GM21528 (cell line): ENCODE measurements around the gene THEMIS.

ENCODE experiments used
- ATAC-seq: cut with Tn5 transposase; IDR thresholded peaks from one replicate; pipeline ENCODE4 v1.9.1; 2021; ENCODE audit warnings: mild to moderate bottlenecking, moderate library complexity; ENCODE audit not compliant: unreplicated experiment, low FRiP score

Gene THEMIS

GRCh38 chr6:127864701-127865100 lies 36.2 kb downstream of the THEMIS start:
- ATAC-seq = no peak

DNA sequence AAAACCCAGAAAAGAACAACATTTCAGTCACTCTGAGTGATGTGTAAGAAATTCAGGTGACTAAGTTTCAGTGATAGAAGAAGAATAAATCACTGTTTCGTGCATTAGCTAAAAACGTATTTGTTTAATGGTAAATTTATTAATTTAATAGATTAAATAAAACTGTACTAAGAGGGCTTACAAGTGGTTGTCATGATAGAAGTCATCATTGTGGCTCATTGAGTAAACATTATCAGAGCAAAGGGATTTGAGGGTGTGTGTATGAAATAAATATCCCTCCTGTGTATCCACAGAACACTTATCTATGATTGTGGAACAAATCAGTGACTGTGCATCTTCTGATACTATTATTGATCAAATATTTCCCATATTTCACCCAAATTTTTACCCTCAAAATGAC lies 40.1 kb downstream of the THEMIS start:
- no peak for ATAC-seq

DNA sequence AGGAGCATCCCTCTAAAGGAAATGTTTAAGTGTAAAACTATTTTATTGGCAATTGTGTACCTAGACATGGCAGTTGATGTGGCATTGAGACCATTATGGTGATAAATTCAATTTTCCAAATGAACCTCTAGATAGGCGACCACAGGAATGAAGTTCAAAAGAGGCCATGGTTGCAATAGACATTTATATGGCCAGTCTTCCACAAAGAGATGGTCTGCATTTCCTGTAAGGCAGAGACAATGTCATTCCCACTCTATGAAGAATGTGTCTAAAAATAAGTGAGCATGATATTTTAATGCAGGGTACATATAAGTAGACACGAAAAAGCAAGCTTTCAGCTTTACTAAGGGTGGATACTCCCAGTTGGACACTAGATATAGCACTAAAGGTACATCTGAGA lies 40.9 kb downstream of the THEMIS start:
- ATAC-seq = no peak

GRCh38 chr6:127858727-127859391 lies 42.0 kb downstream of the THEMIS start:
- ATAC-seq = no peak

DNA sequence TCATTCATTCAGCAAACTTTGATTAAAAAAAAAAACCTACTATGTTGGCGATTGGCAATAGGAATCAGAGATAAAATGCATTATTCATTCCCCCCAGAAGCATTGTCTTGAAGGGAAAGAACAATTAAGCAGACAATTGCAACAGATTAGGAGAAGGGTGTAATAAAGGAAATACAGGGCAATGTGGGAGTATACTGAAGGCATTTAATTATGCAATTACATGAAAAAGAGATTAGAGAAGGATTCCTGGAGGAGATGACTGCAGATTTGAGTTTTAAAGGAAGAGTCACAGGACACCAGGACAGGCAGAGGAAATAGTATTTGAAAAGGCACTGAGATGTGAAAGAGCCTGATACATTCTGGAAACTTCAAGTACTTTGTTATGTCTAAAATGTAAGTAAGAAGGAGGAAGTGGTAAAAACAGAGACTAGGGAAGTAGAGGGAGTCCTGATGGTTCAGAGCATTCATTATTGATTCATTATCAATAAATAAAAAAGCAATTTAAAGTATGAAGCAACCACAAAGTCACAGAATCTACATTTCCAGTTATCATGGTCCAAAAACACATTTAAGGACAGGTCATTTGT lies 43.7 kb downstream of the THEMIS start:
- ATAC-seq = no peak

GRCh38 chr6:127855542-127856159 lies 45.2 kb downstream of the THEMIS start:
- no peak for ATAC-seq

DNA sequence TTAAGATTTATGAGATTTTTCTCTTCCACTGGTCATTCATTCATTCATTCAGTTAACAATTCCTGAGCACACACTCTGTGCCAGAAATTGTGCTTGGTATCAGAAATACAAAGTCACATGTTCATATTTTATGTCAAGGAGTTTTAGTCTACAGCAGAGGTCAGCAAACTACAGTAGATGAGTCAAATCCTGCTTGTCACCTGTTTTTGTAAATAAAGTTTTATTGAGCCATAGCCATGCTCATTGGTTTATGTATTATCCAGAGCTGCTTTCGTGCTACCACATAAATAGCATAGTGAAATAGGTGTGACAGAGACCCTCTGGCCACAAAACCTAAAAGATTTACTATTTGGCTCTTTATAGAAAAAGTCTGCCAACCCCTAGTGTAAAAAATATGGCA lies 46.8 kb downstream of the THEMIS start:
- no peak for ATAC-seq

DNA sequence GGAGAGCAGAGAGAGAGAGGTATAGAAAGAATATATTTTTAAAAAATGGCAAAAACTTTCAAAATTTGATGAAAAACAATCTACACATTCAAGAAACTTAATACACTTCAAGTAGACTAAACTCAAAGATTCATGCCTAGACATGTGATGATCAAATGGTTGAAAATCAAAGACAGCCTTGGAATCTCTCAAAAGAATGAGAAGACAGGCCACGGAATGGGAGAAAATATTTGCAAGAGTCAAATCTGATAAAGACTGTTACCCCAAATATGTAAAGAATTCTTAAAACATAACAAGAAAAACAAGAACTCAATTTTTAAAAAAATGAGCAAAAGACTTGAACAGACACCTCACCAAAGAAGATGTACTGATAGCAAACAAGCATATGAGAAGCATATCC lies 49.7 kb downstream of the THEMIS start:
- no peak for ATAC-seq

DNA sequence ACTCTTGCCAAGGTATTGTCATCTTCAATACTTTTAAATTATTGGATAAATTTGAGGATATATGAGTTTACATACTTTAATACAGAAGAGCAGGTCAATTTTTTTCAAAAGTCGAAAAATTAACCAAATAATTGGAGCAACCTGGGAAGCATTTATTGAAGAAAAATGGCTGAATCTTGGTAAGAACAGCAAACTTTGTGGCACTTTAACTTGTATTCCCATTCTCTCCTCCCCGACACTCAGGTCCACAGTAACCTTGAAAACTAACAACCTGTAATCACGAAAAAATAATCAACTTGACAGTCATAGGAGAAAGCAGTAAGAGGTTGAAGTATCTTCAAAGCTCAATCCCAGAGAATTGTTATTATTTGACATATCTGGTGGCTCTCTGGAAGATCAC lies 55.6 kb downstream of the THEMIS start:
- ATAC-seq = no peak

DNA sequence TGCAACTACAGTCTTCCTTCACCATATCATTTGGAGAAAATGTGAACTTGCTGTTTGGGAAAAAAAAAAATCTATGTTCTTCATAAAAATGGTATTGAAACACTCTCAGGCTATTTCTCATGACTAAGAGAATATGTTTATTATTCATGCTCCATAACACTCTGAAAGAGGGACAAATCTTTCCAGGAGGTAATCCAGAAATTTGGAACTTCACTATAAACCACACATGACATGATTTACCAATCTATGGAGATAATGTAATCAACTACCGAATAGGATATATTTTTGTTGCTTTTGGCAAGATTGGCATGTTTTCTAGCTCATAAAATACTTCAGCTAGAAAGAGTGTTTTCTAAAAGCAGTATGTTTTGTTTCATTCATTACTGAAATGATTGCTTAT lies 56.3 kb downstream of the THEMIS start:
- no peak for ATAC-seq

GRCh38 chr6:127843582-127843981 lies 57.3 kb downstream of the THEMIS start:
- no peak for ATAC-seq

GRCh38 chr6:127842562-127842961 lies 58.3 kb downstream of the THEMIS start:
- no peak for ATAC-seq

GRCh38 chr6:127841811-127842210 lies 59.0 kb downstream of the THEMIS start:
- no peak for ATAC-seq

- no peak for ATAC-seq
These were observed 66.7 kb downstream of the THEMIS start for GRCh38 chr6:127834136-127834535.

DNA sequence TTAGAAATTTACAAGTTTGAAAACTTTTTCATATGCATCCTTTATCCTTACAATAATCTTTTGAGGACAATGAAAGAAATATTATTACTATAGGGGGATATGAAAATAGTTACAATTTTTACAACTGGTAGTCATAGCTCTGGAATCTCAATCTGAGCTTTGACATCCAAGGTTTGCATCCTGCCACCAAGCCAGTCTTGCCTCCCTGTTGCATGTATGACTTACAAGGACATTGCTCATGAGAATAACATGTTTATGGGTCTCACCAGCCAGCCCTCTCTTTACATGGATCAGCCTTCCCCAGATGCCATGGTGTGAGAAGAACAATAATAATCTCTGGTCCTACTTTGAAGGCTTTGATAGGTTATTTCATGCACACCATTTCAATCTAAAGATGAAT lies 67.5 kb downstream of the THEMIS start:
- ATAC-seq = no peak

DNA sequence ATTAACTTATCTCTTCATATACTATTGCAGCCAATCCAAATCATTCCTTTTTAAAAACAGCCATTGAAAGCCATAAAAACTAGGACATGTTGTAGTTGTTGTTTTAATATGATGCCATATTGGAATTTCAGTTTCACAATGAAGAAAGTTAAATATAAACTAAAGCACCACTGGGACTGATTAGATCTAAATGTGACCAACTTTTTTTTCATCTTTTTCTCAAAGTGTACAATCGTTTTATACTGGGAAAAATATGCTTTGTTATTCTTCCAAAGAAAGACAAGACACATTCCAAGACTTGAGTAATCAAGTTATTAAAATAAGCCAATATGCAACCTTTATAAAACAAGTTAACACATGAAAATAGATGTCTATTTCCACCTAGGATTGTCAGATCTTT lies 68.5 kb downstream of the THEMIS start:
- no peak for ATAC-seq

DNA sequence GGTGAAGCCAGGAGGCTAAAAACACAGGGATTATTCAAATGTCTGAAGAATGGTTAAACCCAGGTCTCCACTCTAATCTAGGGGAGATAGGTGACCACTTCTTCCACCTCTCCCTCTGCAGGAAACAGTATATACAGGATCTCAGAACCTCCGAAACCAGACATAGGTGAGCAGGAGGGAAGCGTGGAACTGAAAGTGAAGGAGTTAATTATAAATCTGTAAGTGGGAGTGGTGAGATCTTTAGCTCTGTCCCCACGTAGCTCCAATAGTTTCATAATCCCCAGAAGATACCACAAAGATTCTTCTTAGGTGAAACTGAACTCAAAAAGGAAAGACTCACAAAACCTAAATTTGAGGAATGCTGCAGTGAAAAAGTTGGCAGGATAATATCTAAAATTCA lies 76.8 kb downstream of the THEMIS start:
- ATAC-seq = no peak

DNA sequence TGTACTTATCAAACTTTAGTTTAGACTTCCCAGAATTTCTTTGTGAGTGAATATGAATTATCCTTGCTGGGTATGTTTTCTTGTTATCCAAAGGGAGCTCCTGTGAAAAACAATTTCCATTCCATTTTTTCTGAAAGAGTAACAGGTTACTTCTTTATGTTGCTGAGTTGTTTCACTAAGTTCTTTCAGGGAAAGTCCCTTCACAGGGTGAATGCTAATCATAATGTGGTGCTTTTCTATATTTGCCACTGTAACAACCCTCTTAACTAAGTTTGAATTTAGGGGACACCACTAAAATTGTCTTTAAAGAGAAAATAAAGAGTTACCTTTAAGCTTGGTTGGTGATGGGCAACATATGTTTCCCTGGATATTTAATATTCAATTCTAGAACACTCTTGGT lies 79.4 kb downstream of the THEMIS start:
- ATAC-seq = no peak

DNA sequence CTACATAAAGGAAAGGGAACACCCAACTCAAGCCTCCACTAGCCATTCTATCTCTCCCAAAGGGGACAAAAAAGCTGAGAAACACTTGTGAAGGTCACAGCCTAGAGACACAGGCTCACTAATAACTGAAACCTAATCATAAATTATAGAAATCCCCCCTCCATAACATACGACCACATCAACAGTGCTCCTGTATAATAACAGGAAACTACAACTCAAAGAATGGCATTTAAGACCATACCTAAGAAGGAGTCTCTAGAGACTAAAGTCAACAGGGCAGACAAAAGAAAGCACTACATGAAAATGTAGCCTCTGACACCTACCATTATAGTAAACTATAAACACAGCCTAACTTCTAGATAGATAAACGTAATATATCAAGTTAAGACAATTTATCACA lies 82.7 kb downstream of the THEMIS start:
- ATAC-seq = no peak

- ATAC-seq = no peak
These were observed 84.2 kb downstream of the THEMIS start for GRCh38 chr6:127816643-127817042.

DNA sequence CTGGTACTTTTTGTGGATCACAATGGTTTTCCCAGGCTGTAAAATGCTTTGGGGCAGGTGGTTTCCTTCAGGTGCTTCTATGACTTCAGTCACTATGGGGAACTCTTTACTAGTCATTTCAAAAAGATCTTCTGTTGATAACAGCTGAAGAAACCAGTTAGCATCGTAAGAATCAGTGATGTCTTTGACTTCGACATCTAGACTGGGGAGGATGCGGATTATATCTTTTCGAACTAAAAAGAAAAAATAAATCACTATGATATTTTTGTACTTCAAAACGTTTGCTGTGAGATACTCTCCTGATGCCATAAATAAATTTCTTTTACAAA lies 87.2 kb downstream of the THEMIS start:
- no peak for ATAC-seq

DNA sequence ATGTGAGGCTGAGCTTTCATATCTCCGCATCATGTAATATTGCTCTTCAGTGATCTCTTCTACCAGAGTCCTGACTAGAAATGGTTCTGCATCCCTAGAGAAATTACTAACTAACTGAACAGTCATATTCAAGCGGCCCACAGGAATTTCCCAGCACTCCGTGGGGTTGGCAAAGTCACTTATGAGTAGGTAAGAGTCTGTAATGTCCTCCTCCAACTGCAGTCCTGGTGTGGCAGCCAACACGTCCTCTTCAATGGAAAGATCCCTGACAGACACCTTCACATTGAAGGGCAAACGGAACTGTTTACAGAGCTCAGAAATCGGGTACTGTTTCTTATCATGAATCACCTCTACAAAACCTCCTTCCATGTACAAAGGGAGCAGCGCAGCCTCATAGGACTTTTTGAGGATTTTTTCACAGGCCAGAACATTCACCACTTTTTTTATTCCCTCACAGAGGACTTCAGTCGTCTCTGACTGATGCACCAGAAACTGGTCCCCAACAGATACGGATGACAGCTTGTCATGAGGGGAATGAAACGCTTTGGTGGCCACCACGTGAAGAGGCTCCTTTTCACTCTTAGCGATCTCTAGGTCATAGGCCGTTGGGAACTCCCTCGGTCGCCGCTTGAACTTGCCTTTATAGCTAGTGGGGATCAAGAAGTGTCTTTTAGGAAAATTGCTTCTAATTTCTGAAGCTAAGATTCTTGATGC lies 87.7 kb downstream of the THEMIS start:
- no peak for ATAC-seq
